ENCODE data around the gene MTSS2.
A peak's percentile ranks its signal among the peaks of the same experiment; 100 is the strongest.

Gene MTSS2

GRCh38 chr16:70670175-70670574, 15.7 kb downstream of the MTSS2 start:
- DNase-seq, result no peak

- DNase-seq, result no peak
Observed at GRCh38 chr16:70665806-70666735, 19.8 kb downstream of the MTSS2 start.

DNA sequence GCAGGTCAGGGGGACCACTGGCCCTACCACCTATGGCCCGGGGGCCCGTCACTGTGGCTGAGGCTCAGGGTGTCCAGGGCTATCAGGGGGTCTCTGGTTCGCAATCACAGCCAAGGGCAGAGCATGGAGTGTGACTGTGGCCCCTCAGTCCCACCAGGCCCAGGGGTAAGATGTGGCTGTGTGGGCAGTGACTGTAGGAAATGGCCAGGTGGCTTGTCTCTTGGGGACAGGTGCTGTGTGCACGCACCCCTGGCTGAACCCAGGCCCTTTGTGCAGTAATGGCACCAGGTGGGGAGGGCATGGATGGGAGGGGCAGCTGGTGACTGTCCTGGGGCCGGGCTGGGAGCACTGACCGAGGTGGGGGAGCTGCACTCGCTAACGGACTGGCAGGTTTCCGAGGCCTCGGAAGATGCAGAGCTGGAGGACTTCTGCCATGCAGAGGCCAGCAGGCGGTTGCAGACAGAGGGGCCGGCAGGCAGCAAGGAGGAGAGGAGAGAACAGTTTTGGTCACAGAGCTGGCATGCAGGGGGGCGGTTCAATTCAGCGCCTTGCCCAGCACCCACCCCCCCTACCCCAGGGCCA, 20.6 kb downstream of the MTSS2 start:
- DNase-seq, result no peak

DNA sequence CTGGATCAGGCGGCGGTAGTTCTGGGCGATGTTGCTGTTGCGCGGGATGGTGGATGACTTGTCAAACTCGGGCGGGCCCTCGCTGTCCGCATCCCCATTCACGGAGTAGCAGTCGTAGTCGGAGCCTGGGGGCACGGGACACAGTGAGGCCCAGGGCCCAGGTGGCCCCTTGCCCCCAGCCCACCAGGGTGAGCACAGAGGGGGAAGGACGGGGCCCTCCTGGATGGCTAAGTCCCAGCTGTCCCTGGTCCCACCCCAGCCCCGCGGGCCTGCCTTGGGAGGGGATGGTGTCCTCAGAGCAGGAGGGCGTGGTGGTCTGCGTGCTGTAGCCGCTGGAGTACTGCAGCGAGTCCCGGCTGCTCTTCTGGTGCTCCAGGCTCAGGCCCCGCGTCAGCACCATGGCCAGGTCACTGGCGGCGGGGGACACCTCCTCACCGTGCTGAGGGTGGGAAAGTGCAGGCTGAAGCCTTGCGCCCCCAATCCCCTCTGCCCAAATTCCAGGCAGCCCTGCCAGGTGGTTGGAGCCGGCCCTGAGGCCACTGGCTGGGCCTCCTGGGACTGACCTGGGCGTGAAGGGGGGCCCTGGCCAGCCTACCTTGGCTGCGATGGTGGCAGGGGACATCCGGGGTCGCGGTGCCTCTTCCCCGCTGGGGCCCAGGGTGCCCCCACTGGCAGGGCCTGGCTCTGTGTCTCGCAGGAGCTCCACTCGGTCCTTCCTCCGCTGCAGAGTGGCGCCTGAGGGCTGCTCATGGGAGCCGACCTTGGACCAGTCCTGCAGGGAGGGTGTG, 21.3 kb downstream of the MTSS2 start:
- DNase-seq, result no peak

GRCh38 chr16:70663524-70664324, 22.1 kb downstream of the MTSS2 start:
- no peak for DNase-seq

GRCh38 chr16:70662991-70663523, 22.8 kb downstream of the MTSS2 start:
- no peak for DNase-seq

GRCh38 chr16:70661918-70662641, 23.8 kb downstream of the MTSS2 start:
- no peak for DNase-seq

DNA sequence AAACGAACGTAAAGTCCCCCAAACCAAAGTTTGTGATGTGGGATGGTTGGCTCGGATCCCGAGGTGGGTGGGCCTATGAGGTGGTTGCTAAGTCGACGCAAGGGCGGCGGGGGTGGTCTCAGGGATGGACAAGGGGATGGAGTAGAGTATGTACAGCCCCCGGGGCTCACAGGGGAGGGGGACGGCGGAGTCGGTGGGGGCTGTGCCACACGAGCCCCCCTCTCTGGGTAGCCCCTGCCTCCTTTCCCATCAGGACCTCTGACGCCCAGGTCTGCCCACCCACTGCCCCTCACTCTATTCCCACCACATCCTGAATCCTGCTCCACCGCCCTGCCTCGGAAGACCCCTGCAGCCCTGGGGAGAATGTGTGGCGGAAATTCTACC, 24.3 kb downstream of the MTSS2 start:
- DNase-seq, result no peak

DNA sequence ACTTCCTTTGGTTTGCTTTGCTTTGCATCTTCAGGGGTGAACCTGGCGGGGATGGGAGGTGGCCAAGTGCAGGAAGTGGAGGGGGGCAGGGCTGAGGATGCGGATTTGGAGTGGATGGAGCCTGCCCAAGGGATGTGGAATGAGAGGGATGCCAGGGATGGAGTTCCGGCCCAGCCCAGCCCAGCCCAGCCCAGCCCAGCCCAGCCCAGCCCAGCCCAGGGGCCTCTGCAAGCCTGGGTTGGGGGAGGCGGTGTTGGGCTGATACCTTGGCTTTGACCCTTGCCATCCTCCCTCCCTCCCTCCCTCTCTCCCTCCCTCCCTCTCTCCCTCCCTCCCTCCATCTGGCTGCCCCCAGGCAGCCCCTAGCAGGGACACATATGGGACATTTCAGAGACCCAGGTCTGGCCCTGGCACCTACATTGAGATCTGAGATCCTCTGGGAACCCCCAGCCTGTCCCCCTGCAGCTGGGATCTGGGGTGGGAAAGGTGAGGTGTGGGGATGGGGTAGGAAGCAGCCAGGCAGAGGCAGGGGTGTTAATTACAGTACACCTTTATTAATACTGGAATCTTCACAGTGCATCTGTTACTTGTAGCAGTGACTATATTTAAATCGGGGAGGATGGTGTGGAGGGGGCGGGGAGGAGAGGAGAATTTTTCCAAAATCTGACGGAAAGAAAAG, 25.0 kb downstream of the MTSS2 start:
- DNase-seq, result no peak

DNA sequence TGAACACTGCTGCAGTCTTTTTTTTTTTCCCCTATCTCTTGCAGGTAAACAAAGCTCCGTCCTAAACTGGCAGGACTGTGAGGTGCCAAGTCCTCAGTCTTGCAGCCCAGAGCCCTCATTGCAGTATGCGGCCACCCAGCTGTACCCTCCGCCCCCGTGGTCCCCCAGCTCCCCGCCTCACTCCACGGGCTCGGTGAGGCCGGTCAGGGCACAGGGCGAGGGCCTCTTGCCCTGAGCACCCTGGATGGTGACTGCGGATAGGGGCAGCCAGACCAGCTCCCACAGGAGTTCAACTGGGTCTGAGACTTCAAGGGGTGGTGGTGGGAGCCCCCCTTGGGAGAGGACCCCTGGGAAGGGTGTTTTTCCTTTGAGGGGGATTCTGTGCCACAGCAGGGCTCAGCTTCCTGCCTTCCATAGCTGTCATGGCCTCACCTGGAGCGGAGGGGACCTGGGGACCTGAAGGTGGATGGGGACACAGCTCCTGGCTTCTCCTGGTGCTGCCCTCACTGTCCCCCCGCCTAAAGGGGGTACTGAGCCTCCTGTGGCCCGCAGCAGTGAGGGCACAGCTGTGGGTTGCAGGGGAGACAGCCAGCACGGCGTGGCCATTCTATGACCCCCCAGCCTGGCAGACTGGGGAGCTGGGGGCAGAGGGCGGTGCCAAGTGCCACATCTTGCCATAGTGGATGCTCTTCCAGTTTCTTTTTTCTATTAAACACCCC, 25.7 kb downstream of the MTSS2 start:
- no peak for DNase-seq

DNA sequence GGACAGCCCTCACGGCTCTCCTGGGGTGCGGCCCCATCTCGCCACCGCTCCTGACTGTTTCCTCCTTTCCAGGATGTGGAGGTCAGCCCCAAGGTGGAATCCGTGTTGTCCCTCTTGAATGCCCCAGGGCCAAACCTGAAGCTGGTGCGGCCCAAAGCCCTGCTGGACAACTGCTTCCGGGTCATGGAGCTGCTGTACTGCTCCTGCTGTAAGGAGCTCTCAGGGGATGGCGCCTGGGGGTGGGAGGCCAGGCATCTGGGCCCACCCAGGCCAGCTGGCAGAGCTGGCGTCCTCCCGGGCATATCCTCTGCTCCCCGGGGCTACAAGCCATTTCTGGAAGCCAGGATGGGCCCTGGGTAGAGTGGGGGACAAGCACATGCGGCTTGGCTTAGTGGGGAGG, 26.3 kb downstream of the MTSS2 start:
- DNase-seq, result no peak

DNA sequence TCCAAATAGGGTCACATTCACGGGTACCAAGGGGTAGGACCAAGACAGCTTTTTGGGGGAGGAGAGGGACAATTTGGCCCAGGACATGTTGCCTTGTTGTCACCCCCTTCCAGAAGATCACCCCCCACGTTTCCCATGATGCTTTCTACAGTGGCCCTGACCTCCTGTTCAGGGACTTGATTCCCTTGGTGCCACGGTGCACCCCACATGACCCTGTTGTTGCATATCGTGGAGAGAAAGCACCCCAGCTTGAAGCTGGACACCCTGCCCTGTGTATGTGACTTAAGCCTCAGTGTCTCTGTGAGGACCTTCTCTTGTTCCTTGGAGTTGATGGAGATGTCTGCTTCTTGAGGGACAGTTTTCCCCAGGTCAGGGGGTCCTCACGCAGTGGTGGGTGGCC, 26.9 kb downstream of the MTSS2 start:
- DNase-seq, result no peak

- DNase-seq, result no peak
Observed at GRCh38 chr16:70657956-70658355, 27.9 kb downstream of the MTSS2 start.

GRCh38 chr16:70656712-70657263, 29.1 kb downstream of the MTSS2 start:
- DNase-seq, result no peak

DNA sequence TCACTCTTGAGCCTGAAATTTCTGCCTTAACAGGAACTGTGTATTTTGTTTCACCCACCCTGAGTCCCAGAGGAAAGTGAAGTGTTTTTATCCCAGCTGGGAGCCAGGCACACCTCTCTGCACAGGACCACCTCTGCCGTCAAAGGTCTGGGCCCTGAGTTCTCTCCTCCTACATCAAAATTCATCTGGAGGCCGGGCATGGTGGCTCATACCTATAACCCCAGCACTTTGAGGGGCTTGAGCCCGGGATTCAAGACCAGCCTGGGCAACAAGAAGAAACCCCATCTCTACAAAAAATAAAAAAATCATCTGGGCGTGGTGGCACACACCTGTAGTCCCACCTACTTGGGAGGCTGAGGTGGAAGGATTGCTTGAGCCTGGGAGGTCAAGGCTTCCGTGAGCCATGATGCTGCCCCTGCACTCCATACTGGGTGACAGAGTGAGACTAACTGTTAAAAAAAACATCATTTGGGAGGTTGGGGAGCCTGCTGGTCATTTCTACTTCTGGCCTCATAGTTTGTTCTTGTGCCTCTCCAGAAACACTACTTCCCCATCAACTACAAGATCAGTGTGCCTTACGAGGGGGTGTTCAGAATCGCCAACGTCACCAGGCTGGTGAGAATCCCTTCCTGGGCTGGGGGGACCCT, 29.7 kb downstream of the MTSS2 start:
- no peak for DNase-seq

DNA sequence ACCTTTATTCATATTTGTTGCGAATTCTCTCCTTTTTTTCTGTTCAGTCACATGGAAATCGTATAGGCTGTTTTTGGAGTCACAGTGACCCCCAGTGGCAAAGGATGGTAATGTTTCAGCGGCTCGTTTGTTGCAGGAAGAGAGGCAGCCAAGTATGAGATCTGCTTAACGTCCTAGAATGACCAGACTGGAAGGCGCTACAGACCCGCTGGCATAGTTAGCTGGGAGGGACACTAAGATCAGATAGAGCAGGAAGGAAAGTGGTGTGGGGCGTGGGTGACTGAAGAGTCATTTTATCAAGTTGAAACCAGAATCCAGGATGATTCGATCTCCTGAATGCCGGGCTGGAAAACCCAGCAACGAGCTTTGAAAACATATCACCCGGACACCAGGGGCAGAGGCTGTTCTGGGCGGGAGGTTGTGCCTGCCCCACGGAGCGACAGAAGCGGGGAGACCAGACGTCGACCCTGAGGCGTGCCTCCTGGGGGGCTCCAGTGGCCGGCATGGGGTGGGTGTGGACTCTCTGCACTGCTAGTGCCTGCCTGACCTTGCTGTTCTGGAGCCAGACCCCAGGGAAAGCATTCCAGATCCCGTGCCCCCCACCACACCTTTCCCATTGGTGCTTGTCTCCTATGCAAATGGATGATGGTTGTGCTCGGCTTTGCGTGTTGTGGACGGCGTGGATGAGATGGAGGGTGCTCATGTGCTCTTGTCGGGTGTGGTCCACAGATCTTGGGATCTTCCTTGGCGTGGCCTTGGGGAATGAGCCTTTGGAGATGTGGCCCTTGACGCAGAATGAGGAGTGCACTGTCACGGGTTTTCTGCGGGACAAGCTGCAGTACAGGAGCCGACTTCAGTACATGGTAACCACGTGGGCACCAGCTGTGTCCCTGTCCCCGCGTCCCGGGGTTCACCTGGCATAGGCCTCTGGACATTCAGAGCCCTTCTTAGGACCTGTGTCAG, 31.8 kb downstream of the MTSS2 start:
- DNase-seq, result peak; percentile 66

DNA sequence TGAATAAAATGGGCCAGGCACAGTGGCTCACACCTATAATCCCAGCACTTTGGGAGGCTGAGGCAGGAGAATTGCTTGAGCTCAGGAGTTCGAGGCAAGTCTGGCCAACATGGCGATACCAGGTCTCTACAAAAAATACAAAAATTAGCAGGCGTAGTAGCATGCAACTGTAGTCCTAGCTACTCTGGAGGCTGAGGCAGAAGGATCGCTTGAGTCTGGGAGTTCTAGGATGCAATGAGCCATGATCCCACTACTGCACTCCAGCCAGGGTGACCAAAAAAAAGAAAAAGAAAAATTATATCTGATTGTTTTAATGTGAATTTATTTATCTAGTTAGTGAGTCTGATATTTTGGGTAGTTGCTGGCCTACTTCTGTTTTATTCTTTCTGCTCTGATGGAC, 32.4 kb downstream of the MTSS2 start:
- DNase-seq, result no peak

- DNase-seq, result no peak
Observed at GRCh38 chr16:70652322-70652721, 33.5 kb downstream of the MTSS2 start.
